Testis (tissue), 2 donors: Measurements from ENCODE around the gene PCCA.

Experiments
- POLR2A ChIP-seq: fragments of 450-650 bp; IDR thresholded peaks from one replicate; pipeline ENCODE4 v1.6.1; 2017; ENCODE audit warnings: antibody characterized with exemption, mild to moderate bottlenecking, moderate library complexity
- TF ChIP-seq, protein P1 (sequence below), 3 experiments: fragments of 450-650 bp in 2 of 3; fragments of 200-600 bp in 1 of 3; sonication (generic) in 1 of 3; IDR thresholded peaks; one replicate each; pipeline ENCODE4 v1.5.1; 2016 to 2019; ENCODE audit warnings: antibody characterized with exemption in 3 of 3, mild to moderate bottlenecking in 2 of 3, moderate library complexity in 1 of 3

DNA sequence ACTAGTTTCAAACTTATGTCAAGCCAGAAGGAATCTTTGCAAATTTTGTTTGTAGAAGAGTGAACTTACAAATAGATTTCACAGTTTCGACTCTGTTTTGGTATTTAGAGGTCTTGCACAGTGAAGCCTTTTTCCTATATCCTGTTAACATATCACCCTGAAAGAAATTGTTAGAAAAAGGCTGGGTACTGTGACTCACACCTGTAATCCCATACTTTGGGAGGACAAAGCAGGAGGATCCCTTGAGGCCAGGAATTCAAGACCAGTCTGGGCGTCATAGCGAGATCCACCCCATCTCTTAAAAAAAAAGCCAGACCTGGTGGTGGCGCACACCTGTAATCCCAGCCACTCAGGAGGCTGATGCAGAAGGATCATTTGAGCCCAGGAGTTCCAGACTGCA lies 275.7 kb downstream of the PCCA start:
- TF ChIP-seq, protein P1, sequence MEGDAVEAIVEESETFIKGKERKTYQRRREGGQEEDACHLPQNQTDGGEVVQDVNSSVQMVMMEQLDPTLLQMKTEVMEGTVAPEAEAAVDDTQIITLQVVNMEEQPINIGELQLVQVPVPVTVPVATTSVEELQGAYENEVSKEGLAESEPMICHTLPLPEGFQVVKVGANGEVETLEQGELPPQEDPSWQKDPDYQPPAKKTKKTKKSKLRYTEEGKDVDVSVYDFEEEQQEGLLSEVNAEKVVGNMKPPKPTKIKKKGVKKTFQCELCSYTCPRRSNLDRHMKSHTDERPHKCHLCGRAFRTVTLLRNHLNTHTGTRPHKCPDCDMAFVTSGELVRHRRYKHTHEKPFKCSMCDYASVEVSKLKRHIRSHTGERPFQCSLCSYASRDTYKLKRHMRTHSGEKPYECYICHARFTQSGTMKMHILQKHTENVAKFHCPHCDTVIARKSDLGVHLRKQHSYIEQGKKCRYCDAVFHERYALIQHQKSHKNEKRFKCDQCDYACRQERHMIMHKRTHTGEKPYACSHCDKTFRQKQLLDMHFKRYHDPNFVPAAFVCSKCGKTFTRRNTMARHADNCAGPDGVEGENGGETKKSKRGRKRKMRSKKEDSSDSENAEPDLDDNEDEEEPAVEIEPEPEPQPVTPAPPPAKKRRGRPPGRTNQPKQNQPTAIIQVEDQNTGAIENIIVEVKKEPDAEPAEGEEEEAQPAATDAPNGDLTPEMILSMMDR (IDR thresholded peaks at IDR 0.05) = no peak
- TF ChIP-seq POLR2A = no peak
